Stimulated activated CD4-positive, alpha-beta T cell treated with anti-CD3 and anti-CD28 coated beads, Interleukin-1b, Interleukin-23, amount 100 ng/mL, for 48 hours (primary cell): ENCODE data around the gene EXD3.
"Not testable (repeated sequence)": the region's sequence is repeated elsewhere in the genome, so short reads cannot be mapped to it uniquely, and the experiment has no call there.

Source experiments
- DNase-seq: peaks from one replicate; pipeline ENCODE4 v3.0.0-alpha.2; 2020

Gene EXD3

DNA sequence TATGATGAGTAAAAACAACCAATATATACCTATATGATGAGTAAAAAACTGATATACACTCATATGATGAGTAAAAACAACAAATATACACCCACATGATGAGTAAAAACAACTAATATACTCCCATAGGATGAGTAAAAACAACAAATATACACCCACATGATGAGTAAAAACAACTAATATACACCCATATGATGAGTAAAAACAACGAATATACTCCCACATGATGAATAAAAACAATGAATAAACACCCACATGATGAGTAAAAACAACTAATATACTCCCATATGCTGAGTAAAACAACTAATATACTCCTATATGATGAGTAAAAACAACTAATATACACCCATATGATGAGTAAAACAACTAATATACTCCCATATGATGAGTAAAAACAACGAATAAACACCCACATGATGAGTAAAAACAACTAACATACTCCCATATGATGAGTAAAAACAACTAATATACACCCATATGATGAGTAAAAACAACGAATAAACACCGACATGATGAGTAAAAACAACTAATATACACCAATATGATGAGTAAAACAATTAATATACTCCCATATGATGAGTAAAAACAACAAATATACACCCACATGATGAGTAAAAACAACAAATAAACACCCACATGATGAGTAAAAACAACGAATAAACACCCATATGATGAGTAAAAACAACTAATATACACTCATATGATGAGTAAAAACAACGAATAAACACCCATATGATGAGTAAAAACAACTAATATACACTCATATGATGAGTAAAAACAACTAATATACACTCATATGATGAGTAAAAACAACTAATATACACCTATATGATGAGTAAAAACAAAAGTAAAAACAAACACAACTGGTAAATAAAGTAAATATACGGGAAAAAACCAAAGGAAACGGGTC, 95.1 kb downstream of the EXD3 start:
- DNase-seq, result not testable (repeated sequence)

DNA sequence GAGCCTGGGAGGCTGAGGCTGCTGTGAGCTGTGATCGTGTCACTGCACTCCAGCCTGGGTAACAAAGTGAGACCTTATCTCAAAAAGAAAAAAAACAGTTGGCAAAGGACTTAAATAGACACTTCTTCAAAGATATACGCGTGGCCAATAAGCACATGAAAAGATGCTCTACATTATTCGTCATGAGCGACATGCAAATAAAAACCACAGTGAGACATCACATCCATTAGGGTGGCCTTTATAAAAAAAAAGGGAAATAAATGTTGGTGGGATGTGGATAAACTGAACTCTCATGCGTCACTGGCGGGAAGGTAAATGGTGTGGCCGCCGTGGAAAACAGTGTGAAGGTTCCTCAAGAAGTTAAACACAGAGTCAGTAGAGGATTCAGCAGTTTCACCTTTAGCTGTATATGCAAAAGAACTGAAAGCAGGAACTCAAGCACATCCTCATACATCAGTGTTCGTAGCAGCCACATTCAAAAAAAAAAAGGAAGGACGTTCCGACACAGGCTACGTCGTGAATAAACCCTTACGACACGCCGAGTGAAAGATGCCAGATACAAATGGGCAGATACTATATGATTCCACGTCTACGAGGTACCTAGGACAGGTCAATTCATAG, 96.4 kb downstream of the EXD3 start:
- DNase-seq, result no peak

- no peak for DNase-seq
Observed at GRCh38 chr9:137325799-137326198, 97.2 kb downstream of the EXD3 start.

DNA sequence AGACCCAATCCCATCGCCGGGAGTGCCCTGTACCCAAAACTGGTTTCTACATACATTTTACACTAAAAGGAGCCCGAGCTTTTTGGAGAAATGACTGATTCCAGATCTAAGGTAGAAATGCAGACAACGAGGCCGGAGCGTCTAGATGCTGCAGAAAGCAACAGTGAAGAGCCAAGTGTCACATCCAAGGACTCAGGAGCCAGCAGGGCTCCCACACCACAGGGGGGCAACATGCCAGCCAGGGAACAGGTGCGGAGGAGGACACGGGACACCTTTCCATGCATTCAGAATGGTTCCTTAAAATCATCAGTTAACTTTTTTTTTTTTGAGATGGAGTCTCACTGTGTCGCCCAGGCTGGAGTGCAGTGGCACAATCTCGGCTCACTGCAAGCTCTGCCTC, 97.8 kb downstream of the EXD3 start:
- no peak for DNase-seq

- DNase-seq, result no peak
Observed at GRCh38 chr9:137323531-137324331, 99.2 kb downstream of the EXD3 start.

DNA sequence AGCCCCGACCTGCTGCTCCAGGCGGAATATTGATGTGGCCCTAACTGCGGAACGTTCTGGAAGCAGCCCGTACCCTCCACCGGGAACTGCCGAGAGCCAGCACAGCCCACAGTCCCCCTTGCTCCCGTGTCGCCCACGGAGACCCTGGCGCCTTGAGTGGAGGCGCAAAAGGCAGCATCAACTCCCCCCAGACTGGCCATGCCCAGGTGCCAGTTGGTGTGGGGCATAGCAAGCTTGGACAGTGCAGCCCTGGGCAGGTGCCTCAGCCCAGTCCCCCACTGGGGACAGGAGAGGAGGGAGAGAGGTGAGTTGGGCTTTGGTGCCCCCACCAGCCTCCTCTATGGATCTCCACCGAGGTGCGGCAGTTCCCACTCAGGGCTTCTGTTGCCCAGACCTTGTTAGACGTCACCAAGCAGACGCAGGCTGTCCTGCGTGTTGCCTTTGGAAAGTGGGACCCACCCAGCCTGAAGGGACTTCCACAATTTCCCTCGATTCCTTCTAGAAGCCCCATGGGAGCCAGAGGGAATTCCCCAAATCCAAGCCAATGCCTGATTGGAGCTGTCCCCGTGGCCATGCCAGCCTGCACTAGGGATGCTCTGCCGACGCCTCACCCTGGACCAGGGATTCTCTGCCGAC, 101.1 kb downstream of the EXD3 start:
- DNase-seq, result no peak

- no peak for DNase-seq
Observed at GRCh38 chr9:137320555-137321384, 102.2 kb downstream of the EXD3 start.

GRCh38 chr9:137319739-137320551, 103.0 kb downstream of the EXD3 start:
- no peak for DNase-seq

DNA sequence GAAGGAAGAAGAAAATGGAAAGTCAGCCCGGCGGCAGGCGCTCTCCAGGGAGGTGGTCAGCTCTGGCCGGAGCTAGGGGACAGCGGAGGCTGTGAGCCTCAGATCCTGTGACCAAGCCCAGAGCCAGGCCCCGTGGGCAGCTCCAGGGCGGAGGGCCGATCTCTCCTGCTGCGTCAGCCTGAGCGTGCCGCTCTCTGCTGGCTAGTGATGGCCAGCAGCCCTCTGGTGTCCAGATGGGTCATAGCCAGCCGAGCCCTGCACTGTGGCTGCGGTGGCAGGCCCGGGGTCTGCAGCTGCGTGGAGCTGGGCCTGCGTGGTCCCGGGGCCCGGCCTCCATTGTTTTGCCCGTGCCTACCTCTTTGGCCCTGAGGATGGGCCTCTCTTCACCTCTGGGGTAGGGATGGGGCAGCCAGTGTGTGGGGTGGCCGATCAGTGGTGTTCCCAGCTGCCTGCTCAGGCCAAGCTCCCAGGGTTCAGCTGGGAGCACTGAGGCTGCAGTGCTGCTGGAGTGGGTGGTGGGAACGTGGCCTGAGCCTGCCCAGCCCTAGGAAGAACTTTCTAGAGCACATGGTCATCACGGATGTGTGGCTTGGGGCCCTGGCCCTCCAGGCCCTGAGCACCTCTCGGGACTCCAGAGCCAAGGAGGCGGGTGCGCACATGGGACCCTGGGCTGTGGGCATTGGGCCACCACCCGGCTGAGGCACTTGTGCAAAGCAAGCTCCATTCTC, 103.8 kb downstream of the EXD3 start:
- DNase-seq, result no peak

GRCh38 chr9:137318602-137319001, 104.4 kb downstream of the EXD3 start:
- no peak for DNase-seq

- DNase-seq, result no peak
Observed at GRCh38 chr9:137317718-137318511, 105.0 kb downstream of the EXD3 start.

- no peak for DNase-seq
Observed at GRCh38 chr9:137317021-137317717, 105.8 kb downstream of the EXD3 start.

- DNase-seq, result no peak
Observed at GRCh38 chr9:137316012-137316981, 106.7 kb downstream of the EXD3 start.

- DNase-seq, result no peak
Observed at GRCh38 chr9:137315581-137316011, 107.4 kb downstream of the EXD3 start.

DNA sequence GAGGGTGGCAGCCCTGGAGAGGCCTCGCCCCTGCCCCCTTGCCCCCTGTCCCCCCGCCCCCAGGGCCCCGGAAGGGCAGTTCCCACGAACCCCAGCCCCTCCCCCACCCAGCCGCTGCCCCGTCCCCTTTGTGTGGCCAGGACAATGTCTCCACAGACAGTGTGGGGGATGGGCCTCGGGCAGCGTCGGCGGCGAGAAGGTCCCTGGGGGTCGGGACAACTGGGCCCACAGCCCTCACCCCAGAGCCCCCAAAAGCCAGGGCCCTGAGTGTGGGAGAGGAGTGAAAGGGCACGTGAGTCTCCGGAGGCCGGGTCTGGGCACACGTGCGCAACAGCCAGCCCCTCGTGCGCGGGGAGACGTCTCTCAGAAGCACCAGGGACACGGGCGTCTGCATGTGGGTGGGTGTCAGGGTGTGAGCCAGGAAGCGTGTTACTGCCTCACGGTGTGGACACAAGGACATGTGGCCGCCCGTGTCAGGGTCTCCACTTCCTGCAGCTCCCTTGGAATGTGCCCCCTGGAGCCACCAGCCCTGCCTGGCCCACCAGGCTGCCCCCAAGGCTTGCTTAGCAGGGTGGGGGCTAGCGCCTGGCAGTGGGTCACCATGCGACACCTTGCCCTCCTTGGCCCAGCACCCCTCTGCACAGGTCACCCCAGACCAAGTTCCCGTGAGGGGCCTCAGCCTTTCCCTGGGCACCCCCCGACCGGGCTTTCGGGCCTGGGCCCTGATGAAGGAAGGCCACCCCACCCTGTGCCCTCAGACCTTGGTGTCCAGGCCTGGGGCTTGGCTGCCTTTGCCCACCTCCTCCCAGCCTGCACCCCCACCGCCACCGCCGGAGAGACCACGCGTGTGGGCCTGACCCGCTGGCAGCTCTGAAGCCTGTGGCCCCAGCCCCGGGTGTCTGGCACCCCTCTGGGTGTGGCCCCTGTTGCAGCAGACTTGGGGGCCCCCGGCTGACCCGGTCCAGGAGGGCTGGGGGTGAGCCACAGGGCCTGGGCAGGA, 108.1 kb downstream of the EXD3 start:
- DNase-seq, result no peak

- DNase-seq, result no peak
Observed at GRCh38 chr9:137313956-137314560, 108.9 kb downstream of the EXD3 start.
